Transverse colon (tissue), 3 donors: Measurements from ENCODE around the gene ERICH2.

Experiments
- POLR2A ChIP-seq: fragments of 450-650 bp; IDR thresholded peaks from one replicate; pipeline ENCODE4 v1.6.1; 2016; ENCODE audit warnings: antibody characterized with exemption, mild to moderate bottlenecking, moderate library complexity
- TF ChIP-seq, protein P1 (sequence below), 5 experiments: fragments of 200-600 bp in 3 of 5; fragments of 450-650 bp in 2 of 5; sonication (generic) in 3 of 5; IDR thresholded peaks; 1 replicate in 2 of 5; 2 replicates in 3 of 5; pipeline ENCODE4 v1.5.1; 2016 to 2017; ENCODE audit warnings: antibody characterized with exemption in 5 of 5, inconsistent platforms in 3 of 5, mild to moderate bottlenecking in 2 of 5, moderate library complexity in 1 of 5

DNA sequence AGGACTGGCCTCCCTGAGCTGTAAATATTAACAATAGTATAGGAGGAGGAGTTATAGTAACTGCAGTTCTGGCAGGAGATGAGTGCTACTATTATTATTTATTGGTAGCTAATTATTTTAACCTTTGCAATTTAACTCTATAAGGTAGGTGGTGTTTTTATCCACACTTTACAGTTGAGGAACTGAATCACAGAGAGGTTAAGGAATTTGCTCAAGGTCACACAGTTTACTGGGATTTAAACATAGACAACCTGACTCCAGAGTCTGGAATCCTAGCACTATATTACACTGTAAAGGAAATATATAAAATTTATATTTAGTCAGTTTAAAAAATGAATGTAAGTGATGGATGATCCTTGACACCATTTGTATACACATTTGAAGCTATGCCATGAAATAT lies 2.1 kb downstream of the ERICH2 start:
- TF ChIP-seq, protein P1, sequence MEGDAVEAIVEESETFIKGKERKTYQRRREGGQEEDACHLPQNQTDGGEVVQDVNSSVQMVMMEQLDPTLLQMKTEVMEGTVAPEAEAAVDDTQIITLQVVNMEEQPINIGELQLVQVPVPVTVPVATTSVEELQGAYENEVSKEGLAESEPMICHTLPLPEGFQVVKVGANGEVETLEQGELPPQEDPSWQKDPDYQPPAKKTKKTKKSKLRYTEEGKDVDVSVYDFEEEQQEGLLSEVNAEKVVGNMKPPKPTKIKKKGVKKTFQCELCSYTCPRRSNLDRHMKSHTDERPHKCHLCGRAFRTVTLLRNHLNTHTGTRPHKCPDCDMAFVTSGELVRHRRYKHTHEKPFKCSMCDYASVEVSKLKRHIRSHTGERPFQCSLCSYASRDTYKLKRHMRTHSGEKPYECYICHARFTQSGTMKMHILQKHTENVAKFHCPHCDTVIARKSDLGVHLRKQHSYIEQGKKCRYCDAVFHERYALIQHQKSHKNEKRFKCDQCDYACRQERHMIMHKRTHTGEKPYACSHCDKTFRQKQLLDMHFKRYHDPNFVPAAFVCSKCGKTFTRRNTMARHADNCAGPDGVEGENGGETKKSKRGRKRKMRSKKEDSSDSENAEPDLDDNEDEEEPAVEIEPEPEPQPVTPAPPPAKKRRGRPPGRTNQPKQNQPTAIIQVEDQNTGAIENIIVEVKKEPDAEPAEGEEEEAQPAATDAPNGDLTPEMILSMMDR (IDR thresholded peaks at IDR 0.05): no peak
- no peak for TF ChIP-seq POLR2A
